Urinary bladder (tissue), 4 donors: Measurements from ENCODE around the gene CCNL2. TPM values are rescaled to one million over a fixed set of nuclear protein-coding genes. Genes with fewer than 3 reads are reported as not detected.
A peak's percentile ranks its signal among the peaks of the same experiment; 100 is the strongest.
"Not testable (repeated sequence)": the region's sequence is repeated elsewhere in the genome, so short reads cannot be mapped to it uniquely, and the experiment has no call there.

Experiments used
- DNase-seq: peaks from one replicate; pipeline ENCODE4 v3.0.0-alpha.2; 2015; ENCODE audit errors: extremely low spot score
- H3K27ac ChIP-seq: one replicate; pipeline ENCODE4 v1.5.1; 2013; ENCODE audit warnings: low read depth, mild to moderate bottlenecking, moderate library complexity
- H3K36me3 ChIP-seq: one replicate; pipeline ENCODE4 v1.6.1; 2013; ENCODE audit warnings: mild to moderate bottlenecking, moderate library complexity; ENCODE audit not compliant: insufficient read depth
- H3K4me1 ChIP-seq: one replicate; pipeline ENCODE4 v1.6.1; 2013; ENCODE audit warnings: mild to moderate bottlenecking, moderate library complexity; ENCODE audit not compliant: insufficient read depth
- H3K4me3 ChIP-seq: one replicate; pipeline ENCODE4 v1.5.1; 2013; ENCODE audit warnings: low read depth, low read length
- WGBS: extraction: QIAGEN DNeasy Blood & Tissue Kit; methylation state at CpG from one replicate; pipeline ENCODE4 v1.1.7; 2013; 5-methylcytosine and 5-hydroxymethylcytosine counted together
- polyA plus RNA-seq: library from polyadenylated mRNA; stranded (reverse); fragments of 200-250 nt; gene quantifications from one replicate; pipeline ENCODE4 v1.2.3, GENCODE V29; 2013
- total RNA-seq: library from RNA; depleted of rRNA; stranded (reverse); fragments of >200 nt; gene quantifications from one replicate; pipeline ENCODE4 v1.2.3, GENCODE V29; 2014
- donor health status: healthy with polysubstance abuse.
- donor health status: healthy.

CCNL2 gene
- total and polyA plus RNA-seq, 2 donors = 146 to 226 TPM

DNA sequence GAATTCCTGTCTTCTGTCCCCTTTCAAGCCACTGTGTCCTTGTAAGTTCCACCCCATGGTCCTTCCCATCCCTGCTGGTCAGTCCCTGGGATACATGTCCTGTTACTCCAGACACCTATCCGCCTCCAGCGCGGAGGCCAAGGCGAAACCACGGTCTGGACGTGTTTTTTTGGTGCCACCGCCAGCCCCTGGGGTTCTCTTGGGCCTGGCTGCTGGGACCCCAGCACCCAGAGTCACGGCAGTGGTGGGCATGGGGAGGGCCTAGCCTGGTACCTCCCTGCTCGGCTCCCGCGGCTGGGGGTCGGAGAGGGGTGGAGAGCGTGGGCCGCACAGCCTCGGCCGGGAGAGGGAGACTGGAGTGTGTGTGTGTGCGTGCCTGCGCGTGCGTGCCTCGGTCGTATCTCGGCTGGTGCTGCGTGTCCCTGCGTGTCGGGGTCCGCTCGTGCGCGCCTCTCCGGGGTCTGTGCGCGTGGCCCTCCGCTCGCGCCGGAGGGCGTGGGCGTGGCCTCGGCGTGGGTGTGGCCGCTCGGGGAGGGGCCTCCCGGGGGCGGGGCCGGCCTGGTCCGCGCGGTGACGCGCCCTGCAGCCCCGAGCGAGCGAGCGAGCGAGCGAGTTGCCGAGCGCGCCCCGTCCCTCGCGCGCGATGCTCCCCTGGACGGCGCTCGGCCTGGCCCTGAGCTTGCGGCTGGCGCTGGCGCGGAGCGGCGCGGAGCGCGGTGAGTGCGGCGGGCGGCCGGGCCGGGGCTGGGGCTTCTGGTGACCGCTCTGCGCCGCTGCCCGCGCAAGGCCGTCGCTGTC lies 36.2 kb upstream of the CCNL2 start, which contains the start of gene VWA1:
TSS of gene VWA1 (plus strand) at position 585 of the 798 bp plus-strand sequence. CDS start at position 644, 59 bp downstream.
- no peaks in the 10 kb centered on the region for H3K36me3 ChIP-seq
- WGBS = 6% methylated on average over 89 of the region's 89 CpGs
- no peak for DNase-seq
- no peaks in the 10 kb centered on the region for H3K4me1 ChIP-seq
- peak within 1 kb of the TSS; percentile 95 for H3K27ac ChIP-seq
- peak within 1 kb of the TSS; percentile 66 for H3K4me3 ChIP-seq

DNA sequence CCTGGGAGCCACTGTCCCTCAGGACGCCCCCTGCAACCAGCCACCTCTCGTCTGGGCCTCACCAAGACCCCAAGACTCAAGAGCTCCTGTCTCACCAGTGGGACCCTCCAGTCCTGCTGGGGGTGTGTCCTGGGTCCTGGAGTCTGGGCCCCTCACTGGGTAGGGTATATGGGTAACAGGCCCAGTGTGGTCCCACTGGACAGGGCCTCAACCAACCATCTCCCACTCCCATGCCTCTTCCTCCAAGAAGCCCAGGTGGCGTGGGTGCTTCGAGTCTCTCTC lies 35.6 kb upstream of the CCNL2 start:
- no peak overlapping the region for H3K4me3 ChIP-seq
- H3K4me1 ChIP-seq = no peaks in the 10 kb centered on the region
- no peak for DNase-seq
- peak overlapping the region; percentile 95 for H3K27ac ChIP-seq
- WGBS = 53% methylated on average over 4 of the region's 4 CpGs
- no peaks in the 10 kb centered on the region for H3K36me3 ChIP-seq

DNA sequence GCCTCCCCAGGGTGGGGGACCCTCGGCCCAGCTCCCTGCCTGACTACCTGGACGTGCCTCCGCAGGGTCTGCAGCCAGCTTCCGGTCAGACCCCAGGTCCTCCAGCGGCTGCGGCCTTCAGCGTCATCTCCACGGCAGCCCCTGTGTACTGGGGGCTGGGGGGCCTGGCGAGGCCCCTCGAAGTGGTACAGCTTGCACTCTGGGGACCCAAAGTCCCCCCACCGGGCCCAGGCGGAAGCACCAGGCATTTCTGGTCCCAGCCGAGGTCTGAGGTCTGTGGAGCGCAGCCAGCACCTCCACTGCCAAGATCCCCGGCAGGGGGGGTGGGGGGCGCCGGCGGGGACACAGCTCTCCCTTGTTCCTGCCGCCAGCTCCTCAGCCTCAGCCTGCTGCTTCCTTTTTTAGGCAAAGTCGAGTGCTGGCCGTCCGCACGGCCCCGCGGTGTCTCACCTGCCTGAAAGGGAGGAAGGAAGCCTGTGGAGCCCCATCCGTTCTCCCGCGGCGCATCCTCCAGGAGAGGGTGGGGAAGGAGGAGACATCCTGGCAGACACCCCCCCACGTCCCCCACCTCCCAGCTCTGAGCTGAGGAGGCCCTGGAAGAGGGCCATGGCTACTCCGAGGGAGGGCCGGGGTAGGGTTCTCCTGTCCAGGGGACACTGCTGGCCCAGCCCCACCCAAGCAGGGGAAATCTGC lies 35.1 kb upstream of the CCNL2 start:
- no peaks in the 10 kb centered on the region for H3K4me1 ChIP-seq
- H3K4me3 ChIP-seq = no peak overlapping the region
- H3K36me3 ChIP-seq = no peaks in the 10 kb centered on the region
- peak overlapping the region; percentile 95 for H3K27ac ChIP-seq
- DNase-seq = no peak
- WGBS = 5% methylated on average over 32 of the region's 32 CpGs

- Histone ChIP-seq H3K27ac (peak overlapping the region; percentile 95), H3K4me1 (no peaks in the 10 kb centered on the region), H3K36me3 (no peaks in the 10 kb centered on the region), H3K4me3 (no peak overlapping the region)
- 12% methylated on average over 12 of the region's 12 CpGs for WGBS
- no peak for DNase-seq
These were observed 34.6 kb upstream of the CCNL2 start for GRCh38 chr1:1433804-1434130.

GRCh38 chr1:1432951-1433803 lies 34.0 kb upstream of the CCNL2 start:
- no peaks in the 10 kb centered on the region for H3K36me3 ChIP-seq
- DNase-seq = no peak
- no peaks in the 10 kb centered on the region for H3K4me1 ChIP-seq
- H3K4me3 ChIP-seq = no peak overlapping the region
- 41% methylated on average over 34 of the region's 34 CpGs for WGBS
- H3K27ac ChIP-seq = peak overlapping the region; percentile 95

- no peak overlapping the region for H3K4me3 ChIP-seq
- no peaks in the 10 kb centered on the region for H3K4me1 ChIP-seq
These were observed 33.3 kb upstream of the CCNL2 start for GRCh38 chr1:1432274-1432950.

DNA sequence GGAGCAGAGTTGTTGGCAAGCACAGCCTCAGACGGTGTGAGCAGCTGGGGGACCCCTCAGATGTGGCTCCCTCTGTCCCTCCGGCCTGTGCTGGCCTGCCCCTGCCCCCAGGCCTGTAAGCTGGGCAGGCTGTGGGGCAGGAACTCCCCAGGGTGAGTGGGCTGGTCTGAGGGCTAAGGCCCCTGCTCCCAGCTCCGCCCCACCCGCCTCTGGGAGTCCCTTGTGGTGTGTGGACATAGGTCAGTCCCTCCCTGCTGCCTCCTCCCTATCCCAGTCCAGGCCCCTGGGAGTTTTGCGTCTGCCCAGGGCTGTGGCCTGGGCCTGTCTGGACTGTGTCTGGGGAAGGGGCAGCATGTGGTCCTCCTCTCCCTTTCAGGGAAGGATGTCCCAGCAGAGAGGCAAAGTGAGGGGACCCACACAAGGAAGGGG lies 32.7 kb upstream of the CCNL2 start:
- Histone ChIP-seq H3K4me3 (no peak overlapping the region), H3K27ac (peak overlapping the region; percentile 95), H3K36me3 (no peaks in the 10 kb centered on the region), H3K4me1 (no peaks in the 10 kb centered on the region)
- no peak for DNase-seq
- WGBS = 33% methylated on average over 5 of the region's 5 CpGs

More at GRCh38 chr1:1432274-1432950, 33.3 kb upstream of the CCNL2 start:
- 56% methylated on average over 28 of the region's 28 CpGs for WGBS
- peak overlapping the region; percentile 95 for H3K27ac ChIP-seq
- DNase-seq = no peak
- no peaks in the 10 kb centered on the region for H3K36me3 ChIP-seq

DNA sequence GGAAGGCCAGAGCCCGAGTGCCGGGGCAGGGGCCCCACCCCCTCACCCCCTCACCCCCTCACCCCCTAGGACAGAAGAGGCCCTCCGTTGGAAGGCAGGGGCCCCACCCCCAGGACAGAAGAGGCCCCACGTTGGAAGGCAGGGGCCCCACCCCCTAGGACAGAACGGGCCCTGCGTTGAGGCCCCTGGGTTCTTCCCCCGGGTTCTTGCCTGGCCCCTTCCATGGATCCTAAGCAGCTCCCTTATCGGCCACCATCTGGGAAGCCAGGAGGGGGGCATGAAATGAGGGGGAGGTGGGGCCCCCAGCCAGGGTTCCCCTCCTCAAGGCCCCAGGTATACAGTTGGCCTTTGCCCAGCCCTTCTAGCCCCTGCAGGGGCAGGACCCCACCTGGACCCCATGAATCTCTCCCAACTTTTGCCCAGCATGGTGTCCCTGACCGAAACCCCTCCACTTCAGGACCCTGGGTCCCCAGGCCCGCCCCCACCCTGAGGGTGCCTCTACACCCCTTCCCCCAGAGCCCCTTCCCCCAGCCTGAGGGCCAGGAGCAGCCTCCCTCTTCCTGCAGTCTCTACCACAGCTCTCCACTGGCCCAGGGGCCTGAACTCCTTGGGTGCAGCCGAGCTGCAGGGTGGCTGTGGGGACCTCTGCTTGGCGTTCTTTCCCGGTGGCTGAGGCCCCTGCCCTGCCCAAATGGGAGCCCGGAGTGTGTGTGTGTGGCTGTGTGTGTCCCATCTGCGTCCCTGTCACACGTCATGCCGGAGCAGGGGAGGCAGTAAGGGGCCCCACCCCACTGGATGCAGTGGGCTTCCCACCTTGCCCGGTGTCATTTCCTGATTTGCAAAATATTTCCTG lies 32.1 kb upstream of the CCNL2 start:
- 43% methylated on average over 18 of the region's 18 CpGs for WGBS
- Histone ChIP-seq H3K36me3 (no peaks in the 10 kb centered on the region), H3K4me3 (no peak overlapping the region), H3K4me1 (no peaks in the 10 kb centered on the region), H3K27ac (peak overlapping the region; percentile 95)
- DNase-seq = no peak

DNA sequence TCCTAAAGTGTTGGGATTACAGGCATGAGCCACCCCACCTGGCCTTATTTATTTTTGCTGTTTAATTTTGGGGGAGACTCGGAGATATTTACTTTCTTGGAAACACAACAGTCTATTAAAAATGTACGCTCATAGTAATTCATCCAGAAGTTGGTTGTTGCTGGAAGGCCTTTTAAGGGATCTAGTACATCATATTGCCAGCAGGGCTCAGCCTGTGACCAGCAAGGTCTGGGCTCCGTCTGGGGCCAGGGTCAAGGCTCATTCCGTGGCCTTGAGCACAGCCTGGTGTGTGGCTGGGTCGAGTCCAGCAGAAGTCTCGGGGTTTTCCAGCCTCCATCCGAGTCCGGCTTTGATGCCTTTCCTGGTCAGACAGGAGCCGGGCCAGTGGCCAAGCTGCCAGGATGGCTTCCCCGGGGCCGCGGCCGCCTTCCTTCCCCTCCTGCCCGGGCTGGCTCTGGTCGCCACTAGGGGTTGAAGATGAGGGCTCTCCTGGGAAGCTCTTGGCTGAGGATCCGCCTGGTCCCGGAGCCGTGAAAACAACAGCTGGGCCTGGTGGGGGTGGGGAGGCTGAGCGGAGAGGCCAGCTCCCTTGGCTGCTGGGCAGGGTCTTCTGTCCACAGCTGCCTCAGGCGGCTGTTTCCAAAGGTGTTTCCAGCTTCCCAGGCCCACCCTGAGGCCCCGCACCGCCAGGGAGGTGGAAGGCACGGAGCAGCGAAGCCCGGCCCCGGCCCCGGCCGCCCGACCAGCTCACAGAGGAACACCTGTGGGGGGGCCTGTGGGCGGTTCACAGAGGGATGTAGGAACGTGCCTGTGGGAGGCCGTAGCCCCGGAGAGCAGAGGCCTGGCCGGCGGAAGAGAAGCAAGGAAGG lies 31.2 kb upstream of the CCNL2 start:
- Histone ChIP-seq H3K4me3 (no peak overlapping the region), H3K27ac (peak overlapping the region; percentile 92), H3K36me3 (no peaks in the 10 kb centered on the region), H3K4me1 (no peaks in the 10 kb centered on the region)
- 10% methylated on average over 35 of the region's 35 CpGs for WGBS
- DNase-seq = no peak

- 45% methylated on average over 6 of the region's 6 CpGs for WGBS
- H3K27ac ChIP-seq = peak overlapping the region; percentile 11
- DNase-seq = no peak
- no peaks in the 10 kb centered on the region for H3K36me3 ChIP-seq
- H3K4me3 ChIP-seq = no peak overlapping the region
- no peaks in the 10 kb centered on the region for H3K4me1 ChIP-seq
These were observed 30.5 kb upstream of the CCNL2 start for GRCh38 chr1:1429671-1430073.

GRCh38 chr1:1428967-1429366 lies 29.8 kb upstream of the CCNL2 start:
- H3K4me1 ChIP-seq, H3K27ac ChIP-seq: not testable (repeated sequence)
- WGBS = 89% methylated on average over 6 of the region's 6 CpGs

DNA sequence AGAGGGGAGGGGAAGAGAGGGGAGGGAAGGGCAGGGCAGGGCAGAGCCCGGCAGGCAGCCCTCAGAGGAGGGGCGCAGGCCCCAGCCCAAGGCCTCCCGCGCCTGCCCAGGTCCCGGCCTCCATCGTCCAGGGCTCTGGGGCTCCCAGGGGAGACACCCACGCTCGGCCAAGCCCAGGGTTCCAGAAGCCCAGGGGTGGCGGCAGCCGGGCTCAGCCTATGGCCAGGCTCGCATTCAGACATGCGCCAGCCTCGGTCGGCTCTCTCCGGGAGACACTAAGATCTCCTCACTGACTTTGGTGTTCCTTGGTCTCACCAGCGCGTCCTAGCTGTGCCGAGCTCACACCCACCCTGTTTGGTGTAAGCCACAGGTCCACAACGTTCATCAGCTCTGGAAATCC lies 29.0 kb upstream of the CCNL2 start:
- DNase-seq = no peak
- Histone ChIP-seq H3K27ac (no peak overlapping the region), H3K4me3 (no peak overlapping the region), H3K36me3 (no peaks in the 10 kb centered on the region), H3K4me1 (no peaks in the 10 kb centered on the region)
- WGBS = 77% methylated on average over 19 of the region's 19 CpGs

More at GRCh38 chr1:1428967-1429366, 29.8 kb upstream of the CCNL2 start:
- DNase-seq, H3K4me3 ChIP-seq, H3K36me3 ChIP-seq: not testable (repeated sequence)
